KMS-11 (cell line): ENCODE results near the gene NOS1AP.

ENCODE experiments used
- H2AFZ ChIP-seq: fragments of 200-600 bp; sonication (generic); 2 replicates; pipeline ENCODE4 v1.6.1; 2016; ENCODE audit warnings: antibody characterized with exemption, mixed run types, low read depth
- H3K27ac ChIP-seq: fragments of 200-600 bp; sonication (generic); 2 replicates; pipeline ENCODE4 v1.6.1; 2016; ENCODE audit warnings: mild to moderate bottlenecking, mixed run types
- H3K27me3 ChIP-seq: fragments of 200-600 bp; sonication (generic); 2 replicates; pipeline ENCODE4 v1.6.1; 2017; ENCODE audit warnings: mild to moderate bottlenecking, low read depth, mixed run types, moderate library complexity; ENCODE audit not compliant: insufficient read depth
- H3K36me3 ChIP-seq: fragments of 200-600 bp; sonication (generic); 2 replicates; pipeline ENCODE4 v1.6.1; 2017; ENCODE audit warnings: mild to moderate bottlenecking, mixed run types; ENCODE audit not compliant: insufficient read depth
- H3K4me1 ChIP-seq: fragments of 200-600 bp; sonication (generic); 2 replicates; pipeline ENCODE4 v1.6.1; 2016; ENCODE audit warnings: mild to moderate bottlenecking, low read depth, mixed run types; ENCODE audit not compliant: poor library complexity, severe bottlenecking
- H3K4me2 ChIP-seq: fragments of 200-600 bp; sonication (generic); 2 replicates; pipeline ENCODE4 v1.7.0; 2016; ENCODE audit warnings: mild to moderate bottlenecking, mixed run types
- H3K4me3 ChIP-seq: fragments of 200-600 bp; sonication (generic); IDR thresholded peaks from 2 replicates; pipeline ENCODE4 v1.6.1; 2017; ENCODE audit warnings: low read depth, low read length, mixed read lengths; ENCODE audit not compliant: insufficient read depth
- H3K79me2 ChIP-seq: fragments of 200-600 bp; sonication (generic); 2 replicates; pipeline ENCODE4 v1.6.1; 2016; ENCODE audit warnings: low read depth, mixed run types; ENCODE audit not compliant: insufficient read depth
- H3K9ac ChIP-seq: fragments of 200-600 bp; sonication (generic); 2 replicates; pipeline ENCODE4 v1.6.1; 2016; ENCODE audit warnings: mild to moderate bottlenecking, mixed run types
- H4K20me1 ChIP-seq: fragments of 200-600 bp; sonication (generic); 2 replicates; pipeline ENCODE4 v1.6.1; 2016; ENCODE audit warnings: mild to moderate bottlenecking, mixed run types; ENCODE audit not compliant: insufficient read depth
- TF ChIP-seq, protein P1 (sequence below): fragments of 200-600 bp; sonication (generic); conservative IDR thresholded peaks from 2 replicates; pipeline ENCODE4 v1.6.1; 2017; ENCODE audit warnings: low read depth, mild to moderate bottlenecking, antibody characterized with exemption, low read length, moderate library complexity, mixed read lengths

Gene NOS1AP

DNA sequence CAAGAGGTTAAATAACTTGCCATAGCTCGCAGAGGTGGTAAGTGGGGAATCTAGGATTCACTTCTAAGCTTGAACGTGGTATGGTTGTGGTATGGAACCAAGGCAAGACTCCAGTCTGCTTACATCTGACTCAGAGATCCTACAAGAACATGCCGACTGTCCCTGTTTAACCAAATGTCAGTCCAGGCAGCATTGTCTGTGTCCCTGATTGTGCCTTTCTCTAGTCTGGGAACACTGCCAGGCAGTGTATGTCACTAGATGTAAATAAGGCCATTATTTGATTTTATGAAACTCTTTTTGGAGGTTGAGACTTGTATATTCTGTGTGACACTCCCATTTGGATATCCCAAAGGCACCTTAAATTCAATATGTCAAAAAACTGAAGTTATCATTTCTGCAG is 96.0 kb downstream of the NOS1AP start:
- Histone ChIP-seq H3K4me2 (no peak overlapping the region), H3K9ac (no peak overlapping the region), H3K4me1 (no peaks in the 10 kb centered on the region), H3K79me2 (no peaks in the 10 kb centered on the region), H2AFZ (no peak overlapping the region), H4K20me1 (no peaks in the 10 kb centered on the region), H3K4me3 (no peak overlapping the region), H3K27ac (no peak overlapping the region), H3K36me3 (no peaks in the 10 kb centered on the region), H3K27me3 (no peaks in the 10 kb centered on the region; the same call in 1 of the 2 replicates)
- TF ChIP-seq, protein P1, sequence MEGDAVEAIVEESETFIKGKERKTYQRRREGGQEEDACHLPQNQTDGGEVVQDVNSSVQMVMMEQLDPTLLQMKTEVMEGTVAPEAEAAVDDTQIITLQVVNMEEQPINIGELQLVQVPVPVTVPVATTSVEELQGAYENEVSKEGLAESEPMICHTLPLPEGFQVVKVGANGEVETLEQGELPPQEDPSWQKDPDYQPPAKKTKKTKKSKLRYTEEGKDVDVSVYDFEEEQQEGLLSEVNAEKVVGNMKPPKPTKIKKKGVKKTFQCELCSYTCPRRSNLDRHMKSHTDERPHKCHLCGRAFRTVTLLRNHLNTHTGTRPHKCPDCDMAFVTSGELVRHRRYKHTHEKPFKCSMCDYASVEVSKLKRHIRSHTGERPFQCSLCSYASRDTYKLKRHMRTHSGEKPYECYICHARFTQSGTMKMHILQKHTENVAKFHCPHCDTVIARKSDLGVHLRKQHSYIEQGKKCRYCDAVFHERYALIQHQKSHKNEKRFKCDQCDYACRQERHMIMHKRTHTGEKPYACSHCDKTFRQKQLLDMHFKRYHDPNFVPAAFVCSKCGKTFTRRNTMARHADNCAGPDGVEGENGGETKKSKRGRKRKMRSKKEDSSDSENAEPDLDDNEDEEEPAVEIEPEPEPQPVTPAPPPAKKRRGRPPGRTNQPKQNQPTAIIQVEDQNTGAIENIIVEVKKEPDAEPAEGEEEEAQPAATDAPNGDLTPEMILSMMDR = no peak

DNA sequence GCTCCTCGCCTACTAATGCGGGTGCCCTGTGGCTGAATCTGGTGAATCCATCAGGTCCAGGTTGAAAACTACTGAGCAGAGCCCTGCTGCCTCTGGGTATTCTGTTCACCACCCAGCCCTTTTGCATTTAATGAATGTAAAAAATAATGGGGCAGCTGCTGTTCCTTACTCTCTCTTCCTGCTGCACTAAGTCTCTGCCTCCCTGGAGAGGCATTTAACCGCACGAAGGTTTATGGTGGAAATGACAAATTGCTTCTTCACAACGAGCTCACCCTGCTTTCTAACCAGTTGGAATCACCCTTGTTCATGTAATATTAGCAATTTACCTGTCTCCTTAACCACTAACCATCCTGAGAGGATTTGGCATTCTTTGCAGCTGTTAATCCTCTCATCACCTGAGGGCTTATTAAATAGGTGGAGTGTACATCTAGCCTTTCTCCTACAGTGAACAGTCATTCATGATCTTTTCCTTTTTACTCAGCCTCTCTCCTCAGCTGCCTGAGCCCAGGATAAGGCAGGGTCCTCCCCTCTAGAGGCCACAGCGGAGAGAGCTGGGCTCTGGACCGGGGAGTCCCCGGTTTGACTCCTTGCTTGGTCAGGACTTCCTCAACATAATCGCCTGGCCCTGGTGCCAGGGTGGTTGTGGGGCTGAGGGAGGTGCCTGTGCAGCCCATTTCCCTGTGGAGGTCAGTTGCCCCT is 97.6 kb downstream of the NOS1AP start:
- Histone ChIP-seq H2AFZ (no peak overlapping the region), H3K4me3 (no peak overlapping the region), H3K27me3 (no peaks in the 10 kb centered on the region; the same call in 1 of the 2 replicates), H3K36me3 (no peaks in the 10 kb centered on the region), H3K4me1 (no peaks in the 10 kb centered on the region), H3K4me2 (no peak overlapping the region), H4K20me1 (no peaks in the 10 kb centered on the region), H3K9ac (no peak overlapping the region), H3K79me2 (no peaks in the 10 kb centered on the region), H3K27ac (no peak overlapping the region)
- TF ChIP-seq, protein P1 = no peak

DNA sequence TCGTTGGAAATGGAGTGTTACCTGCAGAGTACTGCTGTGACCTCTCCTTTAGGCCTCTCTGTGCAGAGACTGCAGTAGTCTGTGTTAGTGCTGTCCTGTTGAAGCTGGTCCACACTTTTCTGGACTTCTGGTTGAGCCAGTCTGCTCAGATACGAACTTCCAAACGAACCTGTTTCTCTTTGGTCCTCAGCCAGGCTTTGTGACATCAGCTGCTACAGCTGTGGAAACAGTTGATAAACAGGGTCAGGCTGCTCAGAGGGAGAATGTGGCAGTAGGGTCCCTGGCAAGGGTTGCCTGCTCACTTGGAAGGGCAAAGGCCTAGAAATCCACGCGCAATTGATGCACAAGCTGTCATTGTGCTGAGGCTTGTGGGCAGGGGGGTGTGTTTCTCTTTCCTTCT is 98.8 kb downstream of the NOS1AP start:
- Histone ChIP-seq H3K4me1 (no peaks in the 10 kb centered on the region), H3K79me2 (no peaks in the 10 kb centered on the region), H3K4me2 (no peak overlapping the region), H2AFZ (no peak overlapping the region), H4K20me1 (no peaks in the 10 kb centered on the region), H3K27me3 (no peaks in the 10 kb centered on the region), H3K27ac (no peak overlapping the region), H3K4me3 (no peak overlapping the region), H3K36me3 (no peaks in the 10 kb centered on the region), H3K9ac (no peak overlapping the region)
- TF ChIP-seq, protein P1 = no peak

DNA sequence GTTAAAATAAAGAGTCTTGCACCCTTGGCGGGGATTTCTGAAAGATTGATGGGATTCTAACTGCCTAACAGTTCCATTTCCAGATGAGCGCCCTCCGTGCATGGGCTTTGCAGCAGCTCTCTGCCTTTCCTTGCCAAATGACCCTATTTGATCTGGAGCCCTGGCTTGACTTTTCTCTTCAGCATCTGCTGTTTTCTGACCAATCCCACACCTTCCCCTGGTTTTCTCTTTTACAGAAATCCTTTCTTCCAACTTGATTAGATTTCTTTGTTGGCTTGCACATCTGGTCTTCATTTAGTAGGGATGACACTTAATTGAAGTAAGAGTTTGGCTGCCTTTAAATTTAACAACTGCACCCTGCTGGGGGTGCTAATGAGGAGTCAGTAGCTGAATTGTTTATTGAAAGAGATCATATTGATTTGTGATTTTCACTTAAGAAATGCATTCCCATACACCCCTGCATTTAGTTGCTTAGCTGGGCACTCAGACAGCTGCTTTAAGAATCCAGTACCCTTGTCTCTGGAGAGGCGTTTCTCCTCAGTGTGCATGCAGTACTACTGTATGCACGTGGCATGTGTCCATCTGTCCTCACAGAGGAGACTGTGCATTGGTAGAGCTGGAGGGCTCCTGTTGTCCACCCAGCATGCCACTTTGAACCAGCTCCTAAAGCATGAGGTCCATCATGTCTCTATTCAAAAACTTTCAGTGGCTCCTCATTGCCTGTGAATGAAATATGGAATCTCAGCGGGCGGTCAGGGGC is 99.7 kb downstream of the NOS1AP start:
- Histone ChIP-seq H4K20me1 (no peaks in the 10 kb centered on the region), H3K4me1 (no peaks in the 10 kb centered on the region), H3K79me2 (no peaks in the 10 kb centered on the region), H2AFZ (no peak overlapping the region), H3K36me3 (no peaks in the 10 kb centered on the region), H3K27me3 (no peaks in the 10 kb centered on the region), H3K9ac (no peak overlapping the region), H3K27ac (no peak overlapping the region), H3K4me2 (no peak overlapping the region), H3K4me3 (no peak overlapping the region)
- TF ChIP-seq, protein P1 = no peak
